GM23338 (cell line): Measurements from ENCODE around the gene PCDHB8.
"Not testable (repeated sequence)": the region's sequence is repeated elsewhere in the genome, so short reads cannot be mapped to it uniquely, and the experiment has no call there.

Experiments used
- EZH2 ChIP-seq: fragments of 200-600 bp; sonication (generic); IDR thresholded peaks from one replicate; pipeline ENCODE4 v1.8.0; 2017; ENCODE audit warnings: antibody characterized with exemption, mild to moderate bottlenecking, low read depth; ENCODE audit not compliant: unreplicated experiment
- EZH2phosphoT487 ChIP-seq: fragments of 200-600 bp; sonication (generic); IDR thresholded peaks from one replicate; pipeline ENCODE4 v1.8.1; 2018; ENCODE audit warnings: antibody characterized with exemption; ENCODE audit not compliant: unreplicated experiment
- JUNB ChIP-seq: IDR thresholded peaks from one replicate; pipeline ENCODE4 v1.6.1; 2016; ENCODE audit warnings: antibody characterized with exemption; ENCODE audit not compliant: unreplicated experiment
- POLR2AphosphoS5 ChIP-seq: IDR thresholded peaks from 2 replicates; pipeline ENCODE4 v1.6.1; 2016; ENCODE audit warnings: antibody characterized with exemption, low read depth
- TF ChIP-seq, protein P1 (sequence below), 2 experiments: fragments of 200-600 bp in 1 of 2; sonication (generic) in 1 of 2; conservative IDR thresholded peaks; 2 replicates each; pipeline versions ENCODE4 v1.5.1 to v1.6.1; 2016 to 2017; ENCODE audit warnings: antibody characterized with exemption in 2 of 2, low read depth in 2 of 2, mild to moderate bottlenecking in 2 of 2, moderate library complexity in 1 of 2
- TF ChIP-seq, protein P2 (sequence below): fragments of 250-450 bp; sonication (Bioruptor Pico); IDR thresholded peaks from 2 replicates; pipeline ENCODE4 v1.5.0; 2020; ENCODE audit warnings: mild to moderate bottlenecking, moderate library complexity
- TF ChIP-seq, protein P3 (sequence below): IDR thresholded peaks from 2 replicates; pipeline ENCODE4 v1.6.1; 2016; ENCODE audit warnings: antibody characterized with exemption
- TF ChIP-seq, protein P4 (sequence below): IDR thresholded peaks from one replicate; pipeline ENCODE4 v1.6.1; 2018; ENCODE audit warnings: antibody characterized with exemption; ENCODE audit not compliant: unreplicated experiment

DNA sequence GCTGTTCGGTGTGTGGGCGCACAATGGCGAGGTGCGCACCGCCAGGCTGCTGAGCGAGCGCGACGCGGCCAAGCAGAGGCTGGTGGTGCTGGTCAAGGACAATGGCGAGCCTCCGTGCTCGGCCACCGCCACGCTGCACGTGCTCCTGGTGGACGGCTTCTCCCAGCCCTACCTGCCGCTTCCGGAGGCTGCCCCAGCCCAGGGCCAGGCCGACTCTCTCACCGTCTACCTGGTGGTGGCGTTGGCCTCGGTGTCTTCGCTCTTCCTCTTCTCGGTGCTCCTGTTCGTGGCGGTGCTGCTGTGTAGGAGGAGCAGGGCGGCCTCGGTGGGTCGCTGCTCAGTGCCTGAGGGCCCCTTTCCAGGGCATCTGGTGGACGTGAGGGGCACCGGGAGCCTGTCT is 2.3 kb downstream of the PCDHB8 start:
- not testable (repeated sequence) for TF ChIP-seq JUNB, EZH2phosphoT487, POLR2AphosphoS5, EZH2
- TF ChIP-seq, protein P1, sequence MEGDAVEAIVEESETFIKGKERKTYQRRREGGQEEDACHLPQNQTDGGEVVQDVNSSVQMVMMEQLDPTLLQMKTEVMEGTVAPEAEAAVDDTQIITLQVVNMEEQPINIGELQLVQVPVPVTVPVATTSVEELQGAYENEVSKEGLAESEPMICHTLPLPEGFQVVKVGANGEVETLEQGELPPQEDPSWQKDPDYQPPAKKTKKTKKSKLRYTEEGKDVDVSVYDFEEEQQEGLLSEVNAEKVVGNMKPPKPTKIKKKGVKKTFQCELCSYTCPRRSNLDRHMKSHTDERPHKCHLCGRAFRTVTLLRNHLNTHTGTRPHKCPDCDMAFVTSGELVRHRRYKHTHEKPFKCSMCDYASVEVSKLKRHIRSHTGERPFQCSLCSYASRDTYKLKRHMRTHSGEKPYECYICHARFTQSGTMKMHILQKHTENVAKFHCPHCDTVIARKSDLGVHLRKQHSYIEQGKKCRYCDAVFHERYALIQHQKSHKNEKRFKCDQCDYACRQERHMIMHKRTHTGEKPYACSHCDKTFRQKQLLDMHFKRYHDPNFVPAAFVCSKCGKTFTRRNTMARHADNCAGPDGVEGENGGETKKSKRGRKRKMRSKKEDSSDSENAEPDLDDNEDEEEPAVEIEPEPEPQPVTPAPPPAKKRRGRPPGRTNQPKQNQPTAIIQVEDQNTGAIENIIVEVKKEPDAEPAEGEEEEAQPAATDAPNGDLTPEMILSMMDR (conservative IDR thresholded peaks at IDR 0.05; ENCODE audit: low read depth in 2 of 2), result 0 out of 4 replicates have a peak, but pooled peaks of 1 of the 2 experiments have one; percentile 2
- TF ChIP-seq, protein P2, sequence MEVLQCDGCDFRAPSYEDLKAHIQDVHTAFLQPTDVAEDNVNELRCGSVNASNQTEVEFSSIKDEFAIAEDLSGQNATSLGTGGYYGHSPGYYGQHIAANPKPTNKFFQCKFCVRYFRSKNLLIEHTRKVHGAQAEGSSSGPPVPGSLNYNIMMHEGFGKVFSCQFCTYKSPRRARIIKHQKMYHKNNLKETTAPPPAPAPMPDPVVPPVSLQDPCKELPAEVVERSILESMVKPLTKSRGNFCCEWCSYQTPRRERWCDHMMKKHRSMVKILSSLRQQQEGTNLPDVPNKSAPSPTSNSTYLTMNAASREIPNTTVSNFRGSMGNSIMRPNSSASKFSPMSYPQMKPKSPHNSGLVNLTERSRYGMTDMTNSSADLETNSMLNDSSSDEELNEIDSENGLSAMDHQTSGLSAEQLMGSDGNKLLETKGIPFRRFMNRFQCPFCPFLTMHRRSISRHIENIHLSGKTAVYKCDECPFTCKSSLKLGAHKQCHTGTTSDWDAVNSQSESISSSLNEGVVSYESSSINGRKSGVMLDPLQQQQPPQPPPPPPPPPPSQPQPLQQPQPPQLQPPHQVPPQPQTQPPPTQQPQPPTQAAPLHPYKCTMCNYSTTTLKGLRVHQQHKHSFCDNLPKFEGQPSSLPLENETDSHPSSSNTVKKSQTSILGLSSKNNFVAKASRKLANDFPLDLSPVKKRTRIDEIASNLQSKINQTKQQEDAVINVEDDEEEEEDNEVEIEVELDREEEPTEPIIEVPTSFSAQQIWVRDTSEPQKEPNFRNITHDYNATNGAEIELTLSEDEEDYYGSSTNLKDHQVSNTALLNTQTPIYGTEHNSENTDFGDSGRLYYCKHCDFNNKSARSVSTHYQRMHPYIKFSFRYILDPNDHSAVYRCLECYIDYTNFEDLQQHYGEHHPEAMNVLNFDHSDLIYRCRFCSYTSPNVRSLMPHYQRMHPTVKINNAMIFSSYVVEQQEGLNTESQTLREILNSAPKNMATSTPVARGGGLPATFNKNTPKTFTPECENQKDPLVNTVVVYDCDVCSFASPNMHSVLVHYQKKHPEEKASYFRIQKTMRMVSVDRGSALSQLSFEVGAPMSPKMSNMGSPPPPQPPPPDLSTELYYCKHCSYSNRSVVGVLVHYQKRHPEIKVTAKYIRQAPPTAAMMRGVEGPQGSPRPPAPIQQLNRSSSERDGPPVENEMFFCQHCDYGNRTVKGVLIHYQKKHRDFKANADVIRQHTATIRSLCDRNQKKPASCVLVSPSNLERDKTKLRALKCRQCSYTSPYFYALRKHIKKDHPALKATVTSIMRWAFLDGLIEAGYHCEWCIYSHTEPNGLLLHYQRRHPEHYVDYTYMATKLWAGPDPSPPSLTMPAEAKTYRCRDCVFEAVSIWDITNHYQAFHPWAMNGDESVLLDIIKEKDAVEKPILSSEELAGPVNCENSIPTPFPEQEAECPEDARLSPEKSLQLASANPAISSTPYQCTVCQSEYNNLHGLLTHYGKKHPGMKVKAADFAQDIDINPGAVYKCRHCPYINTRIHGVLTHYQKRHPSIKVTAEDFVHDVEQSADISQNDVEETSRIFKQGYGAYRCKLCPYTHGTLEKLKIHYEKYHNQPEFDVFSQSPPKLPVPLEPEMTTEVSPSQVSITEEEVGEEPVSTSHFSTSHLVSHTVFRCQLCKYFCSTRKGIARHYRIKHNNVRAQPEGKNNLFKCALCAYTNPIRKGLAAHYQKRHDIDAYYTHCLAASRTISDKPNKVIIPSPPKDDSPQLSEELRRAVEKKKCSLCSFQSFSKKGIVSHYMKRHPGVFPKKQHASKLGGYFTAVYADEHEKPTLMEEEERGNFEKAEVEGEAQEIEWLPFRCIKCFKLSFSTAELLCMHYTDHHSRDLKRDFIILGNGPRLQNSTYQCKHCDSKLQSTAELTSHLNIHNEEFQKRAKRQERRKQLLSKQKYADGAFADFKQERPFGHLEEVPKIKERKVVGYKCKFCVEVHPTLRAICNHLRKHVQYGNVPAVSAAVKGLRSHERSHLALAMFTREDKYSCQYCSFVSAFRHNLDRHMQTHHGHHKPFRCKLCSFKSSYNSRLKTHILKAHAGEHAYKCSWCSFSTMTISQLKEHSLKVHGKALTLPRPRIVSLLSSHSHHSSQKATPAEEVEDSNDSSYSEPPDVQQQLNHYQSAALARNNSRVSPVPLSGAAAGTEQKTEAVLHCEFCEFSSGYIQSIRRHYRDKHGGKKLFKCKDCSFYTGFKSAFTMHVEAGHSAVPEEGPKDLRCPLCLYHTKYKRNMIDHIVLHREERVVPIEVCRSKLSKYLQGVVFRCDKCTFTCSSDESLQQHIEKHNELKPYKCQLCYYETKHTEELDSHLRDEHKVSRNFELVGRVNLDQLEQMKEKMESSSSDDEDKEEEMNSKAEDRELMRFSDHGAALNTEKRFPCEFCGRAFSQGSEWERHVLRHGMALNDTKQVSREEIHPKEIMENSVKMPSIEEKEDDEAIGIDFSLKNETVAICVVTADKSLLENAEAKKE (CRISPR knock-in tag), result not testable (repeated sequence)
- TF ChIP-seq, protein P3, sequence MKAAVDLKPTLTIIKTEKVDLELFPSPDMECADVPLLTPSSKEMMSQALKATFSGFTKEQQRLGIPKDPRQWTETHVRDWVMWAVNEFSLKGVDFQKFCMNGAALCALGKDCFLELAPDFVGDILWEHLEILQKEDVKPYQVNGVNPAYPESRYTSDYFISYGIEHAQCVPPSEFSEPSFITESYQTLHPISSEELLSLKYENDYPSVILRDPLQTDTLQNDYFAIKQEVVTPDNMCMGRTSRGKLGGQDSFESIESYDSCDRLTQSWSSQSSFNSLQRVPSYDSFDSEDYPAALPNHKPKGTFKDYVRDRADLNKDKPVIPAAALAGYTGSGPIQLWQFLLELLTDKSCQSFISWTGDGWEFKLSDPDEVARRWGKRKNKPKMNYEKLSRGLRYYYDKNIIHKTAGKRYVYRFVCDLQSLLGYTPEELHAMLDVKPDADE, result not testable (repeated sequence)
- TF ChIP-seq, protein P4, sequence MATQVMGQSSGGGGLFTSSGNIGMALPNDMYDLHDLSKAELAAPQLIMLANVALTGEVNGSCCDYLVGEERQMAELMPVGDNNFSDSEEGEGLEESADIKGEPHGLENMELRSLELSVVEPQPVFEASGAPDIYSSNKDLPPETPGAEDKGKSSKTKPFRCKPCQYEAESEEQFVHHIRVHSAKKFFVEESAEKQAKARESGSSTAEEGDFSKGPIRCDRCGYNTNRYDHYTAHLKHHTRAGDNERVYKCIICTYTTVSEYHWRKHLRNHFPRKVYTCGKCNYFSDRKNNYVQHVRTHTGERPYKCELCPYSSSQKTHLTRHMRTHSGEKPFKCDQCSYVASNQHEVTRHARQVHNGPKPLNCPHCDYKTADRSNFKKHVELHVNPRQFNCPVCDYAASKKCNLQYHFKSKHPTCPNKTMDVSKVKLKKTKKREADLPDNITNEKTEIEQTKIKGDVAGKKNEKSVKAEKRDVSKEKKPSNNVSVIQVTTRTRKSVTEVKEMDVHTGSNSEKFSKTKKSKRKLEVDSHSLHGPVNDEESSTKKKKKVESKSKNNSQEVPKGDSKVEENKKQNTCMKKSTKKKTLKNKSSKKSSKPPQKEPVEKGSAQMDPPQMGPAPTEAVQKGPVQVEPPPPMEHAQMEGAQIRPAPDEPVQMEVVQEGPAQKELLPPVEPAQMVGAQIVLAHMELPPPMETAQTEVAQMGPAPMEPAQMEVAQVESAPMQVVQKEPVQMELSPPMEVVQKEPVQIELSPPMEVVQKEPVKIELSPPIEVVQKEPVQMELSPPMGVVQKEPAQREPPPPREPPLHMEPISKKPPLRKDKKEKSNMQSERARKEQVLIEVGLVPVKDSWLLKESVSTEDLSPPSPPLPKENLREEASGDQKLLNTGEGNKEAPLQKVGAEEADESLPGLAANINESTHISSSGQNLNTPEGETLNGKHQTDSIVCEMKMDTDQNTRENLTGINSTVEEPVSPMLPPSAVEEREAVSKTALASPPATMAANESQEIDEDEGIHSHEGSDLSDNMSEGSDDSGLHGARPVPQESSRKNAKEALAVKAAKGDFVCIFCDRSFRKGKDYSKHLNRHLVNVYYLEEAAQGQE, result not testable (repeated sequence)
